ENCODE measurements around the gene HOXC6. TPM values are rescaled to one million over a fixed set of nuclear protein-coding genes. Genes with fewer than 3 reads are reported as not detected.

The HOXC6 gene
- total and polyA plus RNA-seq, 2 donors (not counting 3 experiments of a cell fraction or from before 2014, with no cell fraction given) = 0.58 to 0.72 TPM

GRCh38 chr12:54015018-54015931, 13.0 kb upstream of the HOXC6 start:
- H3K36me3 ChIP-seq (ENCODE audit: control insufficient read depth in 2 of 2, extremely low read depth in 1 of 2, insufficient read depth in 2 of 2, low read length in 2 of 2) = no peaks in the 10 kb centered on the region
- H3K4me2 ChIP-seq (ENCODE audit: insufficient read depth, low read length) = no peak overlapping the region
- FAIRE-seq = no peak
- H3K79me2 ChIP-seq (ENCODE audit: control insufficient read depth, insufficient read depth, low read length) = no peaks in the 10 kb centered on the region
- no peak overlapping the region for H3K9ac ChIP-seq (replicated peaks; ENCODE audit: extremely low read depth, insufficient read depth, low read length)
- dilution Hi-C loops (cut with MboI; ENCODE audit: extremely low pct_ligation_motif_present, low sequenced_read_pairs) = no loop called here
- ChIA-PET POLR2A (no interaction called here), CTCF (interaction anchor here (1.1 to 17.0 kb wide), 5 partner anchors 9 to 258 kb away, joined by 3 to 616 read pairs (median 5); partner anchors contain the start of genes HOXC9 and SMUG1)
- no peaks in the 10 kb centered on the region for H4K20me1 ChIP-seq (replicated peaks; ENCODE audit: control insufficient read depth, extremely low read depth, insufficient read depth, low read length)
- H2AFZ ChIP-seq (ENCODE audit: low read depth, low read length) = no peak overlapping the region
- H3K27me3 ChIP-seq (ENCODE audit: control insufficient read depth in 2 of 2, insufficient read depth in 2 of 2, low read length in 2 of 2) = peaks cover 80 to 91% of the 10 kb centered on the region in 2 experiments
- no peaks in the 10 kb centered on the region for H3K9me3 ChIP-seq (replicated peaks; ENCODE audit: control insufficient read depth, insufficient read depth, low read length)
- H3K27ac ChIP-seq (ENCODE audit: insufficient read depth, low read depth, low read length) = no peak overlapping the region
- no peaks in the 10 kb centered on the region for H3K9me1 ChIP-seq (replicated peaks; ENCODE audit: control insufficient read depth, extremely low read depth, insufficient read depth, low read length)
- DNase-seq (ENCODE audit: low read depth, low spot score) = no peak
- H3K4me3 ChIP-seq (replicated peaks in 1 of 3; ENCODE audit: insufficient read depth in 1 of 3, low read depth in 1 of 3, low read length in 3 of 3) = no peak overlapping the region
- TF ChIP-seq EZH2 (IDR thresholded peaks at IDR 0.05; ENCODE audit: borderline replicate concordance, low read depth, low read length, severe bottlenecking) (peak; percentile 62), GATA2 (IDR thresholded peaks at IDR 0.05; ENCODE audit: insufficient read depth, insufficient read length, low read depth, low read length) (no peak), MAX (IDR thresholded peaks at IDR 0.05; ENCODE audit: insufficient read depth, insufficient read length) (no peak), POLR2A (IDR thresholded peaks at IDR 0.05; ENCODE audit: low read depth, low read length) (no peak)
- H3K4me1 ChIP-seq (ENCODE audit: control insufficient read depth, extremely low read depth, insufficient read depth, low read length) = peaks cover 3% of the 10 kb centered on the region
- BruUV-seq (replicated peaks) = no TSS peak
- intact Hi-C loops (cut with micrococcal nuclease) = no loop called here

- intact Hi-C loops (cut with micrococcal nuclease) (no loop called here), dilution Hi-C loops (cut with MboI; ENCODE audit: extremely low pct_ligation_motif_present, low sequenced_read_pairs) (no loop called here)
- no peak for DNase-seq (ENCODE audit: low read depth, low spot score)
- Histone ChIP-seq H3K4me3 (replicated peaks in 1 of 3; ENCODE audit: insufficient read depth in 1 of 3, low read depth in 1 of 3, low read length in 3 of 3) (no peak overlapping the region), H3K9me3 (replicated peaks; ENCODE audit: control insufficient read depth, insufficient read depth, low read length) (no peaks in the 10 kb centered on the region), H3K36me3 (ENCODE audit: control insufficient read depth in 2 of 2, extremely low read depth in 1 of 2, insufficient read depth in 2 of 2, low read length in 2 of 2) (no peaks in the 10 kb centered on the region), H3K9ac (replicated peaks; ENCODE audit: extremely low read depth, insufficient read depth, low read length) (no peak overlapping the region), H3K27ac (ENCODE audit: insufficient read depth, low read depth, low read length) (no peak overlapping the region), H2AFZ (ENCODE audit: low read depth, low read length) (no peak overlapping the region), H3K4me2 (ENCODE audit: insufficient read depth, low read length) (no peak overlapping the region), H4K20me1 (replicated peaks; ENCODE audit: control insufficient read depth, extremely low read depth, insufficient read depth, low read length) (no peaks in the 10 kb centered on the region), H3K9me1 (replicated peaks; ENCODE audit: control insufficient read depth, extremely low read depth, insufficient read depth, low read length) (no peaks in the 10 kb centered on the region), H3K27me3 (ENCODE audit: control insufficient read depth in 2 of 2, insufficient read depth in 2 of 2, low read length in 2 of 2) (peaks cover 81 to 91% of the 10 kb centered on the region in 2 experiments), H3K4me1 (ENCODE audit: control insufficient read depth, extremely low read depth, insufficient read depth, low read length) (peaks cover 3% of the 10 kb centered on the region), H3K79me2 (ENCODE audit: control insufficient read depth, insufficient read depth, low read length) (no peaks in the 10 kb centered on the region)
- no peak for FAIRE-seq
- ChIA-PET CTCF (interaction anchor here (0.6 to 17.0 kb wide), 5 partner anchors 10 to 192 kb away, joined by 5 to 616 read pairs (median 10); partner anchors contain the start of genes HOXC10 and SMUG1), POLR2A (no interaction called here)
- BruUV-seq (replicated peaks) = no TSS peak
- no peak for TF ChIP-seq MYC (IDR thresholded peaks at IDR 0.05; ENCODE audit: low read depth, low read length)
- no peak for TF ChIP-seq CTCF (IDR thresholded peaks at IDR 0.05; ENCODE audit: extremely low read depth in 1 of 2, insufficient read depth in 1 of 2, low read depth in 1 of 2, low read length in 2 of 2)
- no peak for TF ChIP-seq POLR2A (IDR thresholded peaks at IDR 0.05; ENCODE audit: low read depth, low read length)
- TF ChIP-seq POLR2AphosphoS5 (IDR thresholded peaks at IDR 0.05; ENCODE audit: insufficient read depth, low read depth, low read length) = no peak
- no peak for TF ChIP-seq MAX (IDR thresholded peaks at IDR 0.05; ENCODE audit: insufficient read depth, insufficient read length)
- no peak for TF ChIP-seq GATA2 (IDR thresholded peaks at IDR 0.05; ENCODE audit: insufficient read depth, insufficient read length, low read depth, low read length)
- no peak for TF ChIP-seq FOS (IDR thresholded peaks at IDR 0.05; ENCODE audit: borderline replicate concordance, insufficient read depth, low read length)
- no peak for TF ChIP-seq EZH2 (IDR thresholded peaks at IDR 0.05; ENCODE audit: borderline replicate concordance, low read depth, low read length, severe bottlenecking)
- TF ChIP-seq JUN (IDR thresholded peaks at IDR 0.05; ENCODE audit: borderline replicate concordance, insufficient read depth, insufficient read length, low read depth) = no peak
Measured at GRCh38 chr12:54016051-54016450, 12.2 kb upstream of the HOXC6 start.
